ENCODE measurements around the gene CAPN5.

CAPN5 gene

GRCh38 chr11:77102246-77103210 lies 35.8 kb downstream of the CAPN5 start, which contains the start of gene OMP:
OMP (plus strand) TSS chr11:77102840; CDS start chr11:77102840, 0 bp downstream.
- DNase-seq: no peak

- DNase-seq: no peak
These were observed 36.5 kb downstream of the CAPN5 start for GRCh38 chr11:77103319-77103718.

GRCh38 chr11:77104727-77105126 lies 38.0 kb downstream of the CAPN5 start:
- DNase-seq: no peak

GRCh38 chr11:77106321-77106720 lies 39.5 kb downstream of the CAPN5 start:
- no peak for DNase-seq

DNA sequence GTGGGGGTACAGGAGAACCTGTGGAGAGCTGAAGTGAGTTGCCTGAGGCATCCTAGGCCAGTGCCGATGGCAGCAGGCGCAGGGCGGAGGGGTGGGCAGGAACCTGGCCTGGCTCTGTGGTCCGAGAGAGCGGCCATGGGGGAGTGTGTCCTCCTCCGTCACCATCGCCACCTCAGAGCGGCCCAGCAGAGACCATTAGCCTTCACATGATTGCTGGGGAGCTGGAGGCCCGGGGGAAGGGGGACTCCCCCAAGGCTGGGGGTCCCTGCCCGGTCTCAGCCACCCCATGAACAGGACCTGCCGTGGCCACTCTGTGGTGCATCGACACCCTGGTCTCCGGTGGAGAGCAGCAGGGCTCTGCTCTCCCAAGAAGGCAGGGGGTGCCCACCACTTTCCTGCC lies 40.0 kb downstream of the CAPN5 start:
- no peak for DNase-seq

- no peak for DNase-seq
These were observed 41.2 kb downstream of the CAPN5 start for GRCh38 chr11:77107950-77108349.

- DNase-seq: no peak
These were observed 41.7 kb downstream of the CAPN5 start for GRCh38 chr11:77108436-77108835.

DNA sequence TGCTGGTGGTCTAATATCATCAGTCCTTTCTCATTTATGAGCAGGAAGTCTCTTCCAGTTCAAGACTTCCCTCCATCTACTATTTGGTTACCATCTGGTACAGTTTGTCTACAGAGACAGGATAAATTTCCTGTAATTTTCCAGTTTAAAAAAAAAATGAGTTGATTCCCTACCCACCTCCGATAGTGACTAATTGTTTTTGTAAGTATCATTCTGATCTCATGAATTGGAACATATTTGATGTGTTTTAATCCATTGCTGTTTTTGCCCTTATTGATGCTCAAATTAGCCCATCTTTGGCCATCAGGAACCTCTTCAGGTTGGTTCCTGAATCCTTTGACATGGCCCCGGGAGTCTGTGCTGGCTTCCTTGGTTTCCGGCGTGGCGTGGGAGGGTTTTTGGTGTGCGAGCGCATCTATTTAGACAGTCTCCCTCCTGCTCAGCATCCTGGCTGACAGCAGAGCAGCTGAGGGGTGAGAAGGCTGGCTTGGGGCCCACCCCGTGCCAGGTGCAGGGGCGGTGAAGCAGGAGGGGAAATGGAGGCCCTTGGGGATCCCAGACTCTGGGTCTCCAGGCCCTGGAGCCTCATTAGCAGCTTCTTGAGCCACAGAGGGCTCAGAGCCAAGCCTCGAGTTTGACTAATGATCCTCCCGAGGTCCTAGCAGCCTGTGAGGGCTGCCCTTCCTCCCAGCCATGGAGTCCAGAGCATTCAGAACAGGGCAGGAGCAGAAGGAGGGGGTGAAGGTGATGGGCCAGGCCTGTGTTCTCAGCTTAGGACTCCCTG lies 42.7 kb downstream of the CAPN5 start:
- no peak for DNase-seq

DNA sequence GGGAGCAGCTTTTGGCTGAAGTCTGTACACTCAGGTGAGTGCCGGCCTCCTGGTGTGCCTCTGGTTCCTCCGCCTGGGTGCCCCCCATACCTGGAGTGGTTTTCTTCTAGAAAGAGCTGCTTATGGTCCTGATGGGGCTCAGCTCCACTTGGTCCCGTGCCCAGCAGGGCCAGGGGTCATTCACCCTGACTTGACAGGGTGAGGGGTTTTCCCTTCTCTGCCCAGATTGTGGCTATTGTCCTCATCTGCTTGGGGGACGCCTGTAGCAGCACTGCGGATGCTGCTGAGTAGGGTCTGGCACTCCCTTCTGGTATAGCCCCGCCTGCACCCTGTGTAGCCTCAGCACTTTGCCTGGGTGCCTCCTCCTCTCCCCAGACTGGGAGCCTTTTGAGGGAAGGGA lies 44.1 kb downstream of the CAPN5 start:
- no peak for DNase-seq

- no peak for DNase-seq
These were observed 44.5 kb downstream of the CAPN5 start for GRCh38 chr11:77111277-77111676.

DNA sequence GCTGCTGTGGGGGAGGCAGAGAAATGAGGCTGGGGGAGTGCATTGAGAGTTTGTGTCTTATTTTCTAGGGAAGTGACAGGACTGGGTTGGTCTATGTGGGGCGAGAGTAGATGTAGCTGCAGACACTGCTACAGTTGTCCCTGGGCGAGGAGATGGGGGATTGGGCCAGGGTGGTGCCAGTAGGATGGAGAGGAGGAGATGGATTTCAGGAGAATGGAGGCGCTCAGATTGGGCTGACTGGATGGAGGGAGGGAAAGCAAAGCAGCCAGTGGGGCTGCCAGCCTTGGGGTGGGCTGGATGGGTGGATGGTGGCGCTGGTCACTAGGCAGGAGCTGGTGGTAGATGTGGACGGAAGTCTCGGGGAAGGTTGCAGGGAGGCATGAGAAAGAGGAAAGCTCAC lies 45.2 kb downstream of the CAPN5 start:
- no peak for DNase-seq

GRCh38 chr11:77112641-77113381 lies 46.0 kb downstream of the CAPN5 start:
- no peak for DNase-seq

DNA sequence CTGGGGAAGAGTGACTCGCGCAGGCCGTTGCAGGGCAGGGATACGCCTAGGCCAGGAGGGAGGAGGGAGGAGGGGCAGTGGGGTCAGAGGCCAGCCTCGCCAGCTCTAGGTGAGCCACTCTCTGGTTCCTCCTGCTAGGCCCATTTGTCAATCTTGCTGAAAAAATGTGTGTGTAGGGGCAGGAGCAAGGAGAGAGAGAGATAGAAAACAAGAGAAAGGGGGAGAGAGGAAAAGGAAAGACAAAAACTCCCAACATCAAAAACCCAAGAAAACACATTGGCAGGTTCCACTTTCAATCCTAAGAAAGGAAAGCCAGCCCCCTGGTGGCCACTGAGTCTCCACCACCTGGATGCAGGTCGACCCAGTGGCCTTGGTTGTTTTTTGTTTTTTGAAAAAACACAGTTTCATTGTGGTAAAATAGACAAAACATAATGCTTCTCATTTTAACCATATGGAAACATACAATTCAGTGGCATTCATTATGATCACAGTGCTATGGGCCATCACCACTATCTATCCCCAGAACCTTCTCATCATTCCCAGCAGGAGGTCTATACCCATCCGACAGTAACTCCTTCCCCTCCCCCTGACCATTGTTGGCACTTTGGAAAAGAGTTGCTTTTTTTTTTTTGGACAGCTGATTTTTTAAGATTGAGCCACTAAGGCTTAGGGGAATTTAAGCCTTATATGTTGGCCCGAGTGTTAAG lies 46.8 kb downstream of the CAPN5 start:
- DNase-seq: no peak

- DNase-seq: no peak
These were observed 47.3 kb downstream of the CAPN5 start for GRCh38 chr11:77114089-77114463.

- DNase-seq: no peak
These were observed 48.4 kb downstream of the CAPN5 start for GRCh38 chr11:77115181-77115611.

DNA sequence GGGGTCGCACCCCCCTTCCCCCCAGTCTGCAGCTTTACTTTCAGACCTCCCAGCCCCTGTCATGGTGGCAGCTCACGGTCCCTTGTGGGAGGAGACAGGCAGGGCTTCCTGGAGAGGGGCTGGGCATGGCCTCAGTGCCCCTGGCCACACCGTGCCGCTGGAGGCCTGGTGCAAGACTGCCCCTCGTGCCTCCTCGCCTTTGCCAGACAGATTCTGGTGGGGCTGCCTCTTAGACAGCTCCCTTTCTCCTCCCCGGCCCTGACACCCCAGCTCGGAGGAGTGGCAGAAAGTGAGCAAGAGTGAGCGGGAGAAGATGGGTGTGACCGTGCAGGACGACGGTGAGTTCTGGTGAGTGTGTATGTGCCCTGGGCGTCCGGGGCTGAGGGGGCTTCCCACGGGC lies 49.2 kb downstream of the CAPN5 start:
- no peak for DNase-seq

DNA sequence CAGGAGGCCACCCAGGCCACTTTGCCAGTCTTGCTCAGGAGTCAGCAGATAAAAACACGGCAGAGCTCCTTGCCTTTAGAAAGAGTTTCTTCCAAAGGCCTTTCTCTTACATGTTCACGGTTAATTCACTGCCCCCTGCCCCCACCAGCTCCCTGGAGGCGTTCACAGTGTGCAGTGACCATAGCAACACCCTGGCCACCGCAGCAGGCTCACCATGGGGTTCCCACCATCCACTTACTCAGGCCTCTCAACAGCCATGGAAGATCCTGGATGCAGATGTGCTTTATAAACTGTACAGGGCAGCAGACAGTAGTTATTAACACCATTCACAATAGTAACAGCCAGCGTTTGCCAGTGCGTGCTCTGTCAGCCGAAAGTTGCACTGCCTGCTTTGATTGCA lies 50.7 kb downstream of the CAPN5 start:
- no peak for DNase-seq

- no peak for DNase-seq
These were observed 51.3 kb downstream of the CAPN5 start for GRCh38 chr11:77118086-77118485.

GRCh38 chr11:77118971-77119370 lies 52.2 kb downstream of the CAPN5 start:
- DNase-seq: no peak

GRCh38 chr11:77119531-77119936 lies 52.8 kb downstream of the CAPN5 start:
- no peak for DNase-seq

DNA sequence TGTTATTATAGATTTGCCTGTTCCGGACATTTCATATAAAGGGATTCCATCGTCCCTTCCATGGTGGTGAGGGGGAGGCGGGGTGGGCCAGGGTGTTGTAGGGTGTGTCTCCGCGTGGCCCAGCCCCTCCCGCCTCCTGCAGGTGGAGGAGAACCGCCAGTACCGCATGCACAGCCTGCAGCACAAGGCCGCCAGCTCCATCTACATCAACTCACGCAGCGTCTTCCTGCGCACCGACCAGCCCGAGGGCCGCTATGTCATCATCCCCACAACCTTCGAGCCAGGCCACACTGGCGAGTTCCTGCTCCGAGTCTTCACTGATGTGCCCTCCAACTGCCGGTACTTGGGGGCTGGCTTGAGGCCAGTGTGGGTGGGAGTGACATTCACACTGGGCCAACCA lies 53.8 kb downstream of the CAPN5 start:
- no peak for DNase-seq

DNA sequence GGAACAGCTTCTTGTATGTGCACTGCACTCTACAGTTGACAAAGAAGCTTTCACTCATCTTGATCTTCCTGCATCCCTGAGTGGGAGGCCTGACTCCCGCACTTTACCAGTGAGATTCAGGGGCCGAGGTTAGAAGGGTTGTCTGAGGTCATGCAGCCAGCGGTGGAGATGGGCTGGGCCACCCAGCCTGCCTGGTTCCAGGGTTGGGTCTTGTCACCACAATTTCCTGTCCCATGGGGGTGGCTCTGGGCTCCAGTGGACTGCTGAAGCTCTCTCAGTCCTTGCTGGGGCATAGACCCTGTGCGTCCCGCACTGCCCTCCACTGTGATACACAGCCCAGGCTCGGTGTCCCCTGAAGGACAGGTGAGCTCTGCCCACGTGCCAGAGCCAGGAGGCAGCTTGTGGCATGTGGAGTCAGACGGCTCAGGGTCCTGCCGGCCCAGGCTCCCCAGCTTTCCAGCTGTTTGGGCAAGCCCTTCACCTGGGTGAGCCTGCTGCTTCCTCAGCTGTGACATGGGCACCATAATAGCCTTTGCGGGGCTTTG lies 54.4 kb downstream of the CAPN5 start:
- no peak for DNase-seq

Data from activated gamma-delta T cell treated with Interleukin-2 at 50 U/mL for 16 hours (primary cell).